Nephron progenitor cell (in vitro differentiated cells): ENCODE measurements around the gene SLC35E3.

Experiments used
- DNase-seq: peaks from one replicate; pipeline ENCODE4 v3.0.0; 2021
- H3K27ac Mint-ChIP-seq: 2 replicates; pipeline ENCODE4 v1.8.0; 2021; ENCODE audit warnings: mild to moderate bottlenecking, moderate library complexity, mixed read lengths
- H3K27me3 Mint-ChIP-seq: 2 replicates; pipeline ENCODE4 v1.8.0; 2021; ENCODE audit warnings: mild to moderate bottlenecking, low read depth, mixed read lengths; ENCODE audit not compliant: poor library complexity
- H3K36me3 Mint-ChIP-seq: 2 replicates; pipeline ENCODE4 v1.8.0; 2021; ENCODE audit warnings: low read depth, mixed read lengths
- H3K4me1 Mint-ChIP-seq: 2 replicates; pipeline ENCODE4 v1.8.0; 2021; ENCODE audit warnings: mixed read lengths
- H3K4me3 Mint-ChIP-seq: 2 replicates; pipeline ENCODE4 v1.8.0; 2021; ENCODE audit warnings: mild to moderate bottlenecking, moderate library complexity, mixed read lengths
- H3K9me3 Mint-ChIP-seq: 2 replicates; pipeline ENCODE4 v1.8.0; 2021; ENCODE audit warnings: mild to moderate bottlenecking, moderate library complexity, mixed read lengths
- TF ChIP-seq, protein P1 (sequence below): fragments of 200-600 bp; sonication (generic); IDR thresholded peaks from 2 replicates; pipeline ENCODE4 v1.5.0; 2021; ENCODE audit warnings: antibody characterized with exemption

SLC35E3 gene

DNA sequence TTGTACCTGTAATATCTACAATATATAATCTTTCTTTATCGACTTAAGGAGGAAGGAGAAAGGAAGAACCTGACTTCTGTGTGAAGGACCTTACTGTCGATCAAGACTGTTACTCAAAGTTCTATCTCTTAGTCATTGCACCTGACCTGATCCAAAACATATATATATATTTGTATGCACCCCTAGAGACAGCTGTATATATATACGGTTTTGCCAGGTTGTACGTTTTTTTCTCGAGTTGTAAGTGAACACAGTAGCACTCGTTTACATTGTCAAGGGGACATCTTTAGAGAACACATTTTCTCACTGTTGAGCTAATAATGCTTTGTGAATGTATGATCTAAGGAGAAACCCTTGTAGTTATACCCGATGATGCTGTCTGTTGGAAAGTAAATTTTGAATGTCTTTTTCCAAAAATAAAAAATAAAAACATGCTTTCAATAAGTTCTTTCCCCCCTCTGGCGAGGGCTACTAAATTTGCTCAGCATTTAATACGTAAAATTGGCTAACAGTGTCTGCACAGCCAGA lies 536 bp upstream of the SLC35E3 start:
- Mint-ChIP-seq H3K4me1 (peaks cover 34% of the 10 kb centered on the region), H3K27me3 (no peaks in the 10 kb centered on the region), H3K36me3 (peaks cover 24% of the 10 kb centered on the region), H3K9me3 (no peaks in the 10 kb centered on the region), H3K27ac (no peak overlapping the region), H3K4me3 (peak overlapping the region; percentile 97)
- TF ChIP-seq, protein P1, sequence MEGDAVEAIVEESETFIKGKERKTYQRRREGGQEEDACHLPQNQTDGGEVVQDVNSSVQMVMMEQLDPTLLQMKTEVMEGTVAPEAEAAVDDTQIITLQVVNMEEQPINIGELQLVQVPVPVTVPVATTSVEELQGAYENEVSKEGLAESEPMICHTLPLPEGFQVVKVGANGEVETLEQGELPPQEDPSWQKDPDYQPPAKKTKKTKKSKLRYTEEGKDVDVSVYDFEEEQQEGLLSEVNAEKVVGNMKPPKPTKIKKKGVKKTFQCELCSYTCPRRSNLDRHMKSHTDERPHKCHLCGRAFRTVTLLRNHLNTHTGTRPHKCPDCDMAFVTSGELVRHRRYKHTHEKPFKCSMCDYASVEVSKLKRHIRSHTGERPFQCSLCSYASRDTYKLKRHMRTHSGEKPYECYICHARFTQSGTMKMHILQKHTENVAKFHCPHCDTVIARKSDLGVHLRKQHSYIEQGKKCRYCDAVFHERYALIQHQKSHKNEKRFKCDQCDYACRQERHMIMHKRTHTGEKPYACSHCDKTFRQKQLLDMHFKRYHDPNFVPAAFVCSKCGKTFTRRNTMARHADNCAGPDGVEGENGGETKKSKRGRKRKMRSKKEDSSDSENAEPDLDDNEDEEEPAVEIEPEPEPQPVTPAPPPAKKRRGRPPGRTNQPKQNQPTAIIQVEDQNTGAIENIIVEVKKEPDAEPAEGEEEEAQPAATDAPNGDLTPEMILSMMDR = no peak
- DNase-seq = no peak

DNA sequence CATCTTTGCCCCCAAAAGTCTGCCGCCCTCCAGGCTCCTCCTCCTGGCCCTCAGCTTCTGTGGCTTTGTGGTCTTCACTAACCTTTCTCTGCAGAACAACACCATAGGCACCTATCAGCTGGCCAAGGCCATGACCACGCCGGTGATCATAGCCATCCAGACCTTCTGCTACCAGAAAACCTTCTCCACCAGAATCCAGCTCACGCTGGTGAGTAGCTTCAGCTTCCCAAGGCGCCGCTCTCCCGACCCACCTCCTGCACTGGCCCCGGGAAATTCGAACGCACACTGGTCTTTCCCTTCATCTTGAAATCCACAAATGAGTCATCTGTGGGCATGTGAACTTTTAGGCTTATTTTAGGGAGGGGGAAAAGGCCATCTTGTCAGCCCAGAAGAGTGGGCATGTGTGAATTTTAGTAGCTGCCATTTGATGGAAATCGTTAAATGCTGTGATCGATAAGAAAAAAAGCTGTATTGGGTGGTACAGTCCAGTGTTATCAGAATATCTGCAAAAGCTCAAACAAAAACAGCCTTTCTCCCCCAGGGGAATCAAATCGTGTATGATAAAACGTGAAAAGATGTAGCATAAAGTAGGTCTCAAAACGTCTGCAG lies 700 bp downstream of the SLC35E3 start:
- H3K4me3 Mint-ChIP-seq = peak overlapping the region; percentile 97
- TF ChIP-seq, protein P1 = no peak
- H3K36me3 Mint-ChIP-seq = peaks cover 28% of the 10 kb centered on the region
- H3K4me1 Mint-ChIP-seq = peaks cover 34% of the 10 kb centered on the region
- no peaks in the 10 kb centered on the region for H3K27me3 Mint-ChIP-seq
- H3K9me3 Mint-ChIP-seq = no peaks in the 10 kb centered on the region
- peak overlapping the region; percentile 93 for H3K27ac Mint-ChIP-seq
- peak; percentile 48 for DNase-seq

DNA sequence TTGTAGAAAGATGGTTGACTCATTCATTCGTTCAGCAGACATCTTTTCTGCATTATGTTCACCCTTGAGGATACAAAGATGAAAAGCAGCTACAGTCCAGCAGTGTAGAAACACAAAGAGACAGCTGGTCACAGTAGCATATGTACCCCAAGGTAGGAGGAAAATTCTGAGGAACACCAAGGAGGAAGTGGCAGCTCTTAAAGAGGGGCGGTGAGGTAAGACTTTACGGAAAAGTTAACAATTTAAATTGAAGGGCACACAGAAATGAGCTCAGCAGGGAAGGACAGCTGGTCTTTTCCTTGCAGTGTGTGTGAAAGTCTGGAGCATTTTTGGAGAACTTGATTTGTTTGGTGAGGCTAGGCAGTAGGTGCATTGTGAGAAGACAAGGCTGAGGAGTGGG lies 3.5 kb downstream of the SLC35E3 start:
- Mint-ChIP-seq H3K4me3 (no peak overlapping the region), H3K36me3 (peaks cover 33% of the 10 kb centered on the region), H3K4me1 (peaks cover 34% of the 10 kb centered on the region), H3K27ac (peak overlapping the region; percentile 9), H3K9me3 (no peaks in the 10 kb centered on the region), H3K27me3 (no peaks in the 10 kb centered on the region)
- DNase-seq = no peak
- TF ChIP-seq, protein P1 = no peak

DNA sequence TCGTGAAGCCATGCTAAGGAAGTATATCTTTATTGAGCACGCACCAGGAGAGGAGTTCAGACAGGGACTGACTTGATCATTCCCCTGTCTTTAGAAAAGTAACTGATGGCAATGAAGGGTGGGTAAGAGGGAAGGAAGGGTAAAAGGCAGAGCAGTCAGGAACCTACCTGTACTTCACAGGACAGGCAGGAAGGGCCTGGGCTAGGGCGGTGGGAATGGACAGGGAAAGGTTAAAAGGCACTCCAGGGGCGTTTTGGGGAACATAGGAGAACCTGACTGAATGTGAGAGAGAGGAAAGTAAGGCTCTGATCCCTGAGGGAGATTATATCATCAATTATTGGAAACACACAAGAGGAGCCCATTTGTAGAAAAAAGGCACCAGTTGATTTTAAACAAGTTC lies 3.9 kb downstream of the SLC35E3 start:
- H3K4me1 Mint-ChIP-seq = peaks cover 34% of the 10 kb centered on the region
- TF ChIP-seq, protein P1 = no peak
- no peak for DNase-seq
- H3K36me3 Mint-ChIP-seq = peaks cover 37% of the 10 kb centered on the region
- no peak overlapping the region for H3K27ac Mint-ChIP-seq
- no peaks in the 10 kb centered on the region for H3K9me3 Mint-ChIP-seq
- no peaks in the 10 kb centered on the region for H3K27me3 Mint-ChIP-seq
- no peak overlapping the region for H3K4me3 Mint-ChIP-seq

DNA sequence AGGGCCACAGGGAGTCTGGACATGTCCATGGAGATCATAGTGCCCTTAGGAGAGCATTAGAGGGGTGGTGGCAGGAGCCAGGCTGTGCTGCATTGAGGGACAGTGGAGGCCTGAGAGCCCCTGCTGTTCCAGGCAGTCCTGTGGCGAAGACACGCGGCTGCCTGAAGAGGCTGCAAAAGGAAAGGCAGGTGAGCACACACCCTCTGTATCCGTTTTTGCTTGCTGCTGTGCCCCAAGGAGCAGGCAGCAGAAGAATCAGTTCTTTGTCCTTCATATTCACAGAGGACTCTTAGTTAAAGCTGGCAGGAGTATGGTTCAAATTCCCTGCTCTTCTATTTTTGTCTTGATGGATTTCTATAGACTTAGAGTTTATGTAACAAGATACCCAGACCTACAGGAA lies 4.5 kb downstream of the SLC35E3 start:
- no peak overlapping the region for H3K4me3 Mint-ChIP-seq
- TF ChIP-seq, protein P1 = no peak
- no peaks in the 10 kb centered on the region for H3K9me3 Mint-ChIP-seq
- H3K4me1 Mint-ChIP-seq = peaks cover 34% of the 10 kb centered on the region
- no peak for DNase-seq
- no peak overlapping the region for H3K27ac Mint-ChIP-seq
- no peaks in the 10 kb centered on the region for H3K27me3 Mint-ChIP-seq
- H3K36me3 Mint-ChIP-seq = peaks cover 44% of the 10 kb centered on the region
